Heart right ventricle (tissue), 16 donors: Measurements from ENCODE around the gene CREB5. TPM values are rescaled to one million over a fixed set of nuclear protein-coding genes. Genes with fewer than 3 reads are reported as not detected.

ENCODE experiments used
- ATAC-seq, 8 donors: fragments of 200-7000 bp; cut with Tn5 transposase; one replicate each; pipeline ENCODE4 v1.9.1; 2020; ENCODE audit warnings: mild to moderate bottlenecking in 8 of 8, moderate library complexity in 8 of 8, moderate number of reproducible peaks in 1 of 8
- DNase-seq, 2 donors: peaks; one replicate each; pipeline ENCODE4 v3.0.0-alpha.2; 2020
- H3K27ac ChIP-seq, 10 donors: fragments of 200-600 bp; sonication (generic) in 2 of 10; one replicate each; pipeline versions ENCODE4 v1.5.0 to v1.8.0; 2020 to 2022; ENCODE audit warnings: mild to moderate bottlenecking in 3 of 10
- H3K27me3 ChIP-seq, 7 donors: fragments of 200-600 bp; one replicate each; pipeline ENCODE4 v1.8.0; 2021 to 2022; ENCODE audit warnings: mild to moderate bottlenecking in 2 of 7
- H3K36me3 ChIP-seq, 9 donors: fragments of 200-600 bp; sonication (generic) in 1 of 9; one replicate each; pipeline versions ENCODE4 v1.5.0 to v1.8.0; 2020 to 2022; ENCODE audit warnings: mild to moderate bottlenecking in 2 of 9
- H3K4me1 ChIP-seq, 9 donors: fragments of 200-600 bp; sonication (generic) in 1 of 9; one replicate each; pipeline versions ENCODE4 v1.5.0 to v1.8.0; 2020 to 2022; ENCODE audit warnings: mild to moderate bottlenecking in 4 of 9
- H3K4me3 ChIP-seq, 10 donors: fragments of 200-600 bp; sonication (generic) in 2 of 10; one replicate each; pipeline versions ENCODE4 v1.5.0 to v1.8.0; 2020 to 2022; ENCODE audit warnings: mild to moderate bottlenecking in 7 of 10, moderate library complexity in 2 of 10
- H3K9me3 ChIP-seq, 11 donors: fragments of 200-600 bp in 10 of 11; sonication (generic) in 2 of 11; one replicate each; pipeline versions ENCODE4 v1.5.0 to v1.8.0; 2013 to 2022; ENCODE audit warnings: mild to moderate bottlenecking in 2 of 11, control low read depth in 1 of 11, moderate library complexity in 1 of 11
- CTCF ChIP-seq, 9 donors: fragments of 200-600 bp; sonication (generic) in 2 of 9; IDR thresholded peaks; one replicate each; pipeline versions ENCODE4 v1.5.0 to v1.8.0; 2021 to 2022; ENCODE audit warnings: antibody characterized with exemption in 9 of 9, mild to moderate bottlenecking in 5 of 9, moderate library complexity in 1 of 9
- WGBS, 2 donors: extraction: QIAGEN DNeasy Blood & Tissue Kit; methylation state at CpG; one replicate each; pipeline ENCODE4 v1.1.7; 2013; ENCODE audit warnings: inconsistent platforms in 1 of 2; 5-methylcytosine and 5-hydroxymethylcytosine counted together
- intact Hi-C, 10 donors: fragments of 100-400 bp; cut with DNase I; formaldehyde crosslinking; loops; one replicate each; pipeline versions ENCODE4 v1.11.1 to v1.14.2; 2022
- polyA plus RNA-seq, 2 donors: library from polyadenylated mRNA; stranded (reverse); fragments of 200-250 nt; gene quantifications; one replicate each; pipeline ENCODE4 v1.2.3, GENCODE V29; 2013
- total RNA-seq, 10 donors: library from RNA; stranded (reverse); fragmentation: NEBNext Ultra II Directional in 3 of 10; extraction: Animal tissue kit (Norgen Biotek cat#: 25700) in 3 of 10; gene quantifications; one replicate each; pipeline versions ENCODE4 v1.2.1 to v1.2.4, GENCODE V29; 2021 to 2023
- donor health status: Arrhythmogenic right ventricular cardiomyopathy.
- donor health status: ischemic (EF 13 %, LVEDD 7.1; RV severe dilation, severe dysfunction).
- donor health status: healthy with polysubstance abuse.
- donor health status: DM: no; HTN: yes; CAD: no.
- donor health status: DM: no; HTN: no; CAD: no.
- donor health status: ischemic (EF 25% LVEDD 6.9; RV normal size, moderate dysfunction).
- donor health status: ischemic (EF 25% LVEDD 5.7; RV mildly dilated, moderate dysfunction).
- donor health status: healthy.
- donor health status: DM: yes; HTN: yes; CAD: no.
- donor health status: Ischemic cardiomyopathy.
- donor health status: ischemic (EF 35%, LVEDD 5.7; RV mildly dilated, moderate dysfunction).
- donor health status: nonischemic (EF 11% LVEDD 7.7; RV severe dilation, severe dysfunction).
- donor health status: DM: yes; HTN: yes; CAD: no.
- donor health status: PGD.
- donor health status: ischemic (EF 29% LVEDD 5.4; RV normal size, mild dysfunction).
- donor health status: nonischemic (EF 23%, LVEDD 6.1; RV moderate dilation, normal function).

CREB5 gene
- total and polyA plus RNA-seq, 12 donors = 4.7 to 170 (median 19.0) TPM

GRCh38 chr7:28587211-28587610 is 174.9 kb downstream of the CREB5 start:
- DNase-seq (no peak), ATAC-seq (no peak)
- peaks cover 0 to 10% (median 0%) of the 10 kb centered on the region in 9 donors for H3K4me1 ChIP-seq
- no peaks in the 10 kb centered on the region for H3K9me3 ChIP-seq
- intact Hi-C loops = no loop called here
- TF ChIP-seq CTCF (IDR thresholded peaks at IDR 0.05) = no peak
- no peaks in the 10 kb centered on the region for H3K27me3 ChIP-seq
- no peaks in the 10 kb centered on the region for H3K36me3 ChIP-seq
- no peak overlapping the region for H3K27ac ChIP-seq
- H3K4me3 ChIP-seq = no peak overlapping the region
- WGBS, 2 donors = 82 to 90% methylated on average over 3 of the region's 3 CpGs

- Histone ChIP-seq H3K9me3 (no peaks in the 10 kb centered on the region), H3K36me3 (no peaks in the 10 kb centered on the region), H3K27me3 (no peaks in the 10 kb centered on the region), H3K4me1 (peaks cover 0 to 10% (median 0%) of the 10 kb centered on the region in 9 donors), H3K4me3 (no peak overlapping the region), H3K27ac (no peak overlapping the region)
- TF ChIP-seq CTCF (IDR thresholded peaks at IDR 0.05) = no peak
- intact Hi-C loops = no loop called here
- DNase-seq = no peak
- ATAC-seq = no peak
- WGBS, 2 donors = 81 to 86% methylated on average over 5 of the region's 5 CpGs
These were observed 176.3 kb downstream of the CREB5 start for GRCh38 chr7:28588602-28589001.

GRCh38 chr7:28591041-28591674 is 178.8 kb downstream of the CREB5 start:
- no peak for DNase-seq
- WGBS, 2 donors = 63 to 67% methylated on average over 5 of the region's 5 CpGs

GRCh38 chr7:28591725-28592349 is 179.5 kb downstream of the CREB5 start:
- DNase-seq = no peak
- no peak for ATAC-seq
- Histone ChIP-seq H3K27ac (no peak overlapping the region), H3K27me3 (no peaks in the 10 kb centered on the region), H3K36me3 (no peaks in the 10 kb centered on the region), H3K9me3 (no peaks in the 10 kb centered on the region), H3K4me3 (no peak overlapping the region), H3K4me1 (peaks cover 0 to 10% (median 0%) of the 10 kb centered on the region in 9 donors)
- WGBS, 2 donors = 87 to 91% methylated on average over 2 of the region's 2 CpGs
- TF ChIP-seq CTCF (IDR thresholded peaks at IDR 0.05) = no peak
- intact Hi-C loops = no loop called here

More at GRCh38 chr7:28591041-28591674, 178.8 kb downstream of the CREB5 start:
- Histone ChIP-seq H3K36me3 (no peaks in the 10 kb centered on the region), H3K4me3 (no peak overlapping the region), H3K27ac (no peak overlapping the region), H3K4me1 (peaks cover 0 to 10% (median 0%) of the 10 kb centered on the region in 9 donors), H3K9me3 (no peaks in the 10 kb centered on the region), H3K27me3 (no peaks in the 10 kb centered on the region)
- intact Hi-C loops = no loop called here
- TF ChIP-seq CTCF (IDR thresholded peaks at IDR 0.05) = no peak
- no peak for ATAC-seq
